ENCODE results near the gene DCP1B.

DCP1B gene

GRCh38 chr12:2017546-2018337 is 13.5 kb upstream of the DCP1B start:
- no peak for DNase-seq (ENCODE audit: low read depth in 3 of 3)

DNA sequence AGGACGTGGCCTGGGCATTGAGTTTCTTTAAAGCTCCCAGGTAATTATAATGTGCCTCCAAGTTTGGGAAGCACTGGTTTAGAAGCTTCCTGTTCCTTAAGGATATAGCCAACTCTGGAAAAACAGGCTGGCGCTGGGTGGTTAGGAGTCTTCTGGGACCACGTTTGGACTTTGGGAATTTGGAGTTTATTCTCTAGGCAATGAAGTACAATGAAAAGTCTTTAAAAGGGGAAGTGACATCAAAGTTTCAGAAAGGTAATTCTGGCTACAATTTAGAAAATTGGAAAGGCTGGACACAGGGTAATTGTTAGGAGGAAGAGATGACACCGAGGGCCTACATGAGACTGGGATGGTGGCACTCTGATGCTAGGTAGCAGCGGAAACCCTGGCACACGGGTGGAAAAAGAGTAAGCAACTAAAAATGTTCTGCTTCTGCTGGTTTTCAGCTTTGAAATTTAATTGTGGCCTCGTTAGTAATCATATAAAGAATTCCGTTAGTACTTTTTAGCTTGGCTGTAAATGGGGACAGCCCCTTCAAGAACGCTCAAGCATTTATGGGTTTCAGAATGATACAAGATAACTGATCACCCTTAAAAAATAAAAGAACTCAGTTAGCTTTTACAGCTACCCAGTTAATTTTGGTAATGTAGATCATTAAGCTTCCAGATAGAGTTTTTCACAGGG is 12.7 kb upstream of the DCP1B start:
- no peak for DNase-seq (ENCODE audit: low read depth in 3 of 3)

DNA sequence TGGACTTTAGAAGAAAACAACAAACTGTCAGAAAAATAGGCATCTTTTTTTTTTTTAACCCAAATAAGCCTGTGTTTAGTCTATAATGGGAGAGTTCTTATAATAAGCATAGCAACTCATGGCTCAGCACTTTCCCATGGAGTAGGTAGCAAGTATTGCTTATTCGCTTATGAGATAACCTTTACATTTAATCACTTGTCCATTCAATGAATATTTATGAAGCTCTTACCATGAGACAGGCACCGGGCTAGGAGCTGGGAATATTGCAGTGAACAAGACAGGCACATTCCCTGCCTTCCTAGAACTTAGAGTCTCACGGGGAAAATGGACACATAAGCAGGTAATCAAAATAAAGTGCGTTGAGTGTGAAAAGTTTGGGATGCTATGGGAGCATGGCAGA is 10.0 kb upstream of the DCP1B start:
- no peak for DNase-seq (ENCODE audit: low read depth in 3 of 3)

- DNase-seq (ENCODE audit: low read depth in 3 of 3), result no peak
Observed at GRCh38 chr12:2013527-2014223, 9.4 kb upstream of the DCP1B start.

DNA sequence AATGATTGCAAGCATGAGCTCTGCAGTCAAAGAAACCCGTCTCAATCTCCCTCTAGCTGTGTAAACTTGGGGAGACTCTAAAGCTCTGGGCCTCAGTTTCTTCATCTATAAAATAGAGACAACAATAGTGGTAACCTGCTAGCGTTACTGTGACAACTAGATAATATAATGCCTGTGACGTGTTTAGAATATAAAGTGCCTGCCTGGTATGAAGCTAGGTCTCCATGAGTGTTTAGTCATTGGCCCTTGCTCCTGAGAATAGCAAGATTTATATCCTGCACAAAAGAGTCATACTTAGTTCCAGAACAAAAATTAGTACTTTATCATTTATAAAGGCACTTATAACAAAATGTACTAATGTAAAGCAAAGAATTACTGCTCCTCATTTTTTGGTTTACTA is 8.8 kb upstream of the DCP1B start:
- DNase-seq (ENCODE audit: low read depth in 3 of 3), result no peak

GRCh38 chr12:2011643-2012607 is 7.7 kb upstream of the DCP1B start:
- no peak for DNase-seq (ENCODE audit: low read depth in 3 of 3)

DNA sequence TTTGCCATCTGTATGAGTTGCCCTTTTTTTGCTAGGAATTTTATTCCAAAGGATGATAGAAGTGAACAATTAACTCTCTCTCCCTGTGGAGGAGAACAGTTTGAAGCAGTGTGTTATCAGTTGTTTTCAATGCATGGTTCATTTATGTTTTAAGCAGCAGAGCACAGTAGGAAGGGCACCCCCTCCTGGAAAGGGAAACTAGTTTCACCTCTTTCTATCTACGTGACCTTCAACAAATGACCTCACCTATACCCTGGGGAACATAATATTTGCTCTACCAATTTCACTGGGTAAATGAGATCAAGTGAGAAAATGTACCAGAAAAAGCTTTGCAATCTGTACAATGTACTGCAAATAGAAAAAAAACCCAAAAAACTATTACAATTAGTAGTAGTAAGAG is 5.4 kb upstream of the DCP1B start:
- DNase-seq (ENCODE audit: low read depth in 3 of 3), result no peak

GRCh38 chr12:2008677-2009076 is 4.4 kb upstream of the DCP1B start:
- DNase-seq (ENCODE audit: low read depth in 3 of 3), result no peak

- no peak for DNase-seq (ENCODE audit: low read depth in 3 of 3)
Observed at GRCh38 chr12:2003676-2004112, 563 bp downstream of the DCP1B start.

DNA sequence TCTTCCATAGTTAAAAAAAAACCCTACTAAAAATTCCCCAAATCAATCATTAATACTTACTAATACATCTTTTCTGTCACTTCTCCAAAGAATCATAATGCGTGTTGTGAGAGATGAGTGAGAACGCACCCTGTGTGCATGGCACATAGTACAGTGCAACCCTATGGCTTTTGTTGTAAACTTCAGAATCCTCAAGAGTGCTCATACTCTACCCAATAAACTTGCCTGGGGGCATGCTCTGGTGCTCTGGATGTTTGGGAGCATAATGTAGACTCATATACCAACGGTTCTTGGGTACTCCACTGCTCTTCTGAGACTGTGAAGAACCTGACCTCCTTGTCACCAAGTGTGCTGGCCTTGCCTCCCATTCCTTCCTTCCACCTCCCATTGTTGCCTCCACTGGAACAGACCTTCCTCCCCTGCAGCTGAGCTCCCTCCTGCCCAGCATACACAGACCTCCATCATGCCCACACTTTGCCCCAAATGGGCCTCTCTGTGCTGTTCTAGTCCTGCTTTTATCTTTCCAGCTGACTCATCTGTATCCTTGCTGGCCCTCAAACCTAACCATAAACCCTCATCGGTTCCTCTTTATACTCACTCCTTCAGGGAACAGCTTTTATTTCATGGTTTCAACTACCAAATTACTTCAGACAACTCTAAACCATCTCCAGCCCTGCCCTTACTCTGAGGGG is 8.9 kb downstream of the DCP1B start:
- no peak for DNase-seq (ENCODE audit: low read depth in 3 of 3)

- DNase-seq (ENCODE audit: low read depth in 3 of 3), result no peak
Observed at GRCh38 chr12:1994429-1995143, 9.7 kb downstream of the DCP1B start.

DNA sequence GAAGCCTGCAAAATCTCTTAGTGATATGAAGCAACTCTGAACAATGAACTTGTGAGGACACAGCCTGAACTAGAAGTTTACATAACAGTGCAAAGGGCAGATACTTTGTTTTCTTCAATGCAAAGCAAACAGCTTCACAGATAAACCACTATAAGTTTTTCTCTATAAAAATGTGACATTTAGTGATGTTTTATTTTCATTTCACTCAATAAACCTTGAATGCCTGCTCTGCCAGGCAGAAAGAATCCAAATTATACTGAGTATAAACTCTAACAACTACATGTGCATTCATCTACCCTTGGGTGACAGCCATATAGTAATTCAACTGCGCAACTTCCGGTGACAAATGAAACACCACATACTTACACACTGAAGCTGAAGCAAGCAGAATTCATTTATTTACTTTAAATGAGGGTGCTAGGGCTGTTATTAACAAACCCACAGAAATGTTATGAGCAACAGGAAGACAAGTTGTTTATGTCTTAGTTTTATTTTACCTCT is 10.3 kb downstream of the DCP1B start:
- DNase-seq (ENCODE audit: low read depth in 3 of 3), result no peak

GRCh38 chr12:1993341-1993740 is 10.9 kb downstream of the DCP1B start:
- DNase-seq (ENCODE audit: low read depth in 3 of 3), result no peak

- DNase-seq (ENCODE audit: low read depth in 3 of 3), result no peak
Observed at GRCh38 chr12:1992732-1993131, 11.5 kb downstream of the DCP1B start.

DNA sequence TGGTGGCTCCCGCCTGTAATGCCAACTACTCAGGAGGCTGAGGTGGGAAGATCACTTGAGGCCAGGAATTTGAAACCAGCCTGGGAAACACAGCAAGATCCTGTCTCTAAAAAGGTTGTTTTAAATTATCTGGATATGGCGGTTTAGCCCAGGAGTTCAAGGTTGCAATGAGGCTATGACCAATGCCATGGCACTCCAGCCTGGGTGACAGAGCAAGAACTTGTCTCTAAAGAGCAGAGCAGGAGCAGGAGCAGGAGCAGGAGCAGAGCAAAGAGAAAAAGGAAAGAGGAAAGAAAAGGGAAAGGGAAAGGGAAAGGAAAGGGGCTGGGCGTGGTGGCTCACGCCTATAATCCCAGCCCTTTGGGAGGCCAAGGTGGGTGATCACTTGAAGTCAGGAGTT is 15.1 kb downstream of the DCP1B start:
- DNase-seq (ENCODE audit: low read depth in 3 of 3), result no peak

DNA sequence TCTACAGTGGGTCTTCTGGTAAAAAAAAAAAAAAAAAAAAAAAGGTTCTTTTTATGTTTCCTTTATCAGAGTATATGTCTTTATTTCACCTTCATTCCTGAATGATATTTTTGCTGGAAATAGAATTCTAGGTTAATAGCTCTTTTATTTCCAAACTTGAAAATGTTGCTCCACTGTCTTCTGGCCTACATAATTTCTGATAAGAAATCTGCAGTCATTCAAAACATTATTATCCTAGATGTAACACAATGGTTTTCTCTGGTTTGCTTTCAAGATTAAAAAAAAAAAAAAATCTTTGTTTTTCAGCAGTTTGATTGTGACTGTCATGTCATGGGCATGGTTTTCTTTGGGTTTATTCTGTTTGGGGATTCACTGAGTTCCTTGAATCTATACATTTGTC is 19.5 kb downstream of the DCP1B start:
- DNase-seq (ENCODE audit: low read depth in 3 of 3), result no peak

- DNase-seq (ENCODE audit: low read depth in 3 of 3), result no peak
Observed at GRCh38 chr12:1980282-1980681, 24.0 kb downstream of the DCP1B start.

DNA sequence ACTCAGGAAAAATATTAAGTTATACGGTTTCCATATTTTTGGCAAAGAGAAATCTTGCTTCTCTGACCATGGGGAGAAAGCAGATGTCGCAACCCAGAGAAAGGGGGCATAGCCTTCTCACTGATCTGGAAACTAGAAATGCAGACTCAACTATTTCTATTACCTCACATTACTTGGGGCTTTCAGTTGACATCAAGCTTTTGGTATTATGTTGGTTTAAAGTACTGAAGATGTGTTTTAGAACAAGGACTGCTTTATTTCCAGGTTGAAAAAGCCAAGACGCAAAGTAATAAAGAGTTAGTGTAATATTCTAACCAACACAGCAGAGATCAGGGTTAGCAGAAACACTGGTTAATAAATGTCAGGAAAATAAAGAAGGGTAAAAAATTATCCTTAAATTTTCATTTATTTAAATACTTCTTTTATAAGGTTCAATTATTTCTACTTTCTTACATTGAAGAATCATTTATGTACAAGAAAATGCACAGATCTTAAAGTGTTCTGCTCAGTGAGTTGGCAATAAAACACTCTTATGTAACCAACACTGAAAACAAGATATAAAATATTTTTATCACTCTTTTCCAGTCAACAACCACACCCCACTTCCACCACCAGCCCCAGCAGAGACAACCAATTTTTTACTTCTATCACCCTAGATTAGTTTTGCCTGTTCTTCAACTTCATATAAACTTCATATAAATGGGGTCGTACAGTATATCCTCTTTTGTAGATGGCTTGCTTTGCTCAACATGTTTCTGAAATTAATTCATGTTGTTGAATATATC is 26.0 kb downstream of the DCP1B start:
- DNase-seq (ENCODE audit: low read depth in 3 of 3), result no peak

GRCh38 chr12:1977588-1977987 is 26.7 kb downstream of the DCP1B start:
- DNase-seq (ENCODE audit: low read depth in 3 of 3), result no peak
